GM18519 (cell line): ENCODE data around the gene ASRGL1.

ENCODE experiments used
- ATAC-seq: cut with Tn5 transposase; IDR thresholded peaks from one replicate; pipeline ENCODE4 v1.9.1; 2021; ENCODE audit warnings: mild to moderate bottlenecking, moderate library complexity; ENCODE audit not compliant: unreplicated experiment, low FRiP score

The ASRGL1 gene

DNA sequence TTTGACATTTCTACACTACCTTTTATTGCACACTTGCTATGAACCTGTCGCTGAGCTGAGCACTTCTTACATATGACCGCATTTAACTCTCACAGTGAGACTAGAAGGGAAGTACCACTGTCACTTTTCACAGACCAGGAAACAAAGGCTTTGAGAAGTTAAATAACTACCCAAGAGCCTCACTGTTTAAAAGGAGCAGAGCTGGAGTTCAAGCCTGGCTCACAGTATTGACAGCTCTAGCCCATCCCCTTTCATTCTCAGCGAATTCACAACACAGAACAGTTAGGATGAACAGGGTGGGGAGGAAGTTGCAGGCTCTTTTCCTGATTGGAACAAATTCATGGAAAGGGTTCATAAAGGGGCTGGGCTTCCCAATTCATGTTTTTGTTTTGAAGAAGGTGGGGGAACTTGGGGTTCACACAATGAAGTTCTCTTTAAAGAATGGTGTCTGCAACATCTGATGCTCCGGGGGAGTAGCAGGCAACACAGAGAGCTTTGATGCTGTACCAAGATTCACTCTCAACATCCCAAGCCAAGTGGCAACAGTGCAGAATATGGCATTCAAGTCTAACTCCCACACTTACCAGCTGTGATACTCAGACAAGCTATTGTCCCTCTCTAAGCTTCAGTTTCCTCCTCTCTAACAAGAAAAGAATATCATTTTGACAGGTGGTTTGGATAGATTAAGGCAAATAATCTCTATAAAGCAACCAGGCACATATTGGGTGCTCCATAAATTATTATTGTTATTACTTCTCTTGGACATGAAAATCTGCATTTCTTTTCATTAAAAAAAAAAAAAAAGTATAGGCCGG is 98.8 kb downstream of the ASRGL1 start:
- no peak for ATAC-seq

DNA sequence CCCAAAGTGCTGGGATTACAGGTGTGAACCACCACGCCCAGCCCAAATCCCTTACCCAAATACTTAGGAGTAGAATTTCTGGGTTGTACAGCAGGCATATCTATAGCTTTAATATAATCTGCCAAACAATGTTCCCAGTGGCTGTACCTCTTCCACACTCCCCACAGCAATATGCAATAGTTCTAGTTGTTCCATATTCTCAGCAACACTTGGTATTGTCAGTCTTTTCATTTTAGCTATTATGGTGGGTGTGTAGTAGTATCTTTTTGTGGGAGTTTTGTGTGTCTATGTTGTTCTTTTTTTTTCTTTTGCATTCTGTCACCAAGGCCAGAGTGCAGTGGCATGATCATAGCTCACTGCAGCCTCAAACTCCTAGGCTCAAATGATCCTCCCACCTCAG is 100.4 kb downstream of the ASRGL1 start:
- no peak for ATAC-seq

DNA sequence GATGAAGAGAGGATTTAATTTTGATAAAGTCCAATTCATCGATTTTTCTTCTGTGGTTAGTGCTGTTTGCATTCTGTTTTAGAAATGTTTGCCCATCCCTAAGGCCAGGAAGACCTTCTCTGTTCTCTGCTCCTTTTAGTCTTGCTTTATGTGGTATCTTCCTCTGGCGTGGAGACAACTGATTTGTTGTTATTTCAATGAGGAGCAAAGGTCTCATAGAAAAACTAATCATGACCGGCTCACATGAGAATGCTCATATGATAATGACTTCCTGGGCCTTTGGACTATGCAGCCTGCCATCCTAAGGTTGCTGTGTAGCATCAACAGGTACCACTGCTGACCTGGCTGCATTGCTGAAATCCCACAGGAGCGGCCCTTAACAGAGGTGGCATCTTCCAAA is 101.4 kb downstream of the ASRGL1 start:
- ATAC-seq: no peak

DNA sequence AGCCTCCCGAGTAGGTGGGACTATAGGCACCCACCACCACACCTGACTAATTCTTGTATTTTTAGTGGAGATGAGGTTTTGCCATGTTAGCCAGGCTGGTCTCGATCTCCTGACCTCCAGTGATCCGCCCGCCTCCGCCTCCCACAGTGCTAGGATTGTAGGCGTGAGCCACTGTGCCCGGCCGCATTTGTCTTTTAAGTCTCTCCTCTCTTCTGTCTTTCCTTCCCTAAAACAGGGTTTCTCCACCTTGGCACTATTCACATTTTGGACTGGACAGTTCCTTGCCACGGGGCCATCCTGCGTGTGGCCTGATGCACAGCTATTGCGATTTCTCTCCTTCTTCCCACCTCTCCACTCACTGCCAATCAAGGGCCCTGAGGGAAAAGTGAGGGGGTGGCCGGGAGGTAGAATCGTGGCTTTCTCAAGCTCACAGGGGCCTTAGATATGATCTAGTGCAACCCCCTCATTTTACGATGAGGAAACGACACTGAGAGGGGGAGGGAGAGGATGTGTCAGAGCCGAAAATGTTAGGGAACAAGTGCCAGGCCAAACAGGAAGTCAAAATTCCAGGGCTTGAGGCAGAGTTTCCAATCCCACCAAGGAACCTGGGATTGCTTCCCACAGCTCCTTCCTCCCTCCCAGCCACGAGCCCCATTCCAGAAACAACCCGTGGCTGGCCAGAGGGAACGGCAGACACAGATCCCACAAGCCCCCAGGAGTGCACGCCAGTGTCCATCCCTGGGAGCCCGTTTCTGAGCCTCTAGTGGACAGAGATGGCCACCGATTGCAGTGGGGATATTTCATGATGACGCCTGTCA is 102.7 kb downstream of the ASRGL1 start:
- no peak for ATAC-seq
